Activated CD8-positive, alpha-beta T cell treated with anti-CD3 and anti-CD28 coated beads for 36 hours (primary cell): ENCODE measurements around the gene BNC2. TPM values are rescaled to one million over a fixed set of nuclear protein-coding genes. Genes with fewer than 3 reads are reported as not detected.

Source experiments
- ATAC-seq: fragments of 200-7000 bp; cut with Tn5 transposase; one replicate; pipeline ENCODE4 v1.10.0; 2021; ENCODE audit warnings: mild to moderate bottlenecking, moderate library complexity
- CTCF ChIA-PET: fragments of 350-600 bp; sonication (Branson Sonifier 250); formaldehyde crosslinking; loops from one replicate; lab custom pipeline; 2021; ENCODE audit warnings: antibody characterized with exemption; lab: Charles Lee
- POLR2A ChIA-PET: fragments of 350-600 bp; sonication (Branson Sonifier 250); formaldehyde crosslinking; loops from one replicate; lab custom pipeline; 2021; ENCODE audit warnings: antibody characterized with exemption; lab: Charles Lee
- DNase-seq: peaks from one replicate; pipeline ENCODE4 v3.0.0-alpha.2; 2020
- H3K27ac Mint-ChIP-seq: one replicate; pipeline ENCODE4 v1.8.0; 2021; ENCODE audit warnings: mild to moderate bottlenecking, mixed read lengths
- H3K27me3 Mint-ChIP-seq: one replicate; pipeline ENCODE4 v1.8.0; 2021; ENCODE audit warnings: mixed read lengths
- H3K36me3 Mint-ChIP-seq: one replicate; pipeline ENCODE4 v1.8.0; 2021; ENCODE audit warnings: low read depth, mixed read lengths
- H3K4me1 Mint-ChIP-seq: one replicate; pipeline ENCODE4 v1.8.0; 2021; ENCODE audit warnings: low read depth, mixed read lengths
- H3K4me3 Mint-ChIP-seq: one replicate; pipeline ENCODE4 v1.8.0; 2021; ENCODE audit warnings: mild to moderate bottlenecking, moderate library complexity, mixed read lengths
- H3K9me3 Mint-ChIP-seq: one replicate; pipeline ENCODE4 v1.8.0; 2021; ENCODE audit warnings: mixed read lengths
- CTCF ChIP-seq: fragments of 200-600 bp; IDR thresholded peaks from one replicate; pipeline ENCODE4 v1.8.0; 2022; ENCODE audit warnings: antibody characterized with exemption, mild to moderate bottlenecking
- intact Hi-C: fragments of 100-400 bp; cut with micrococcal nuclease; formaldehyde crosslinking; loops from one replicate; pipeline ENCODE4 v1.10.0; 2022
- total RNA-seq, 2 experiments: library from RNA; stranded (reverse); gene quantifications; one replicate each; pipeline ENCODE4 v1.2.3, GENCODE V29; 2021

BNC2 gene
- total RNA-seq, 2 experiments from 2014 or later = not detected

- DNase-seq = no peak
- H3K36me3 Mint-ChIP-seq = no peaks in the 10 kb centered on the region
- H3K27me3 Mint-ChIP-seq = no peaks in the 10 kb centered on the region
- no peaks in the 10 kb centered on the region for H3K9me3 Mint-ChIP-seq
- H3K4me3 Mint-ChIP-seq = no peak overlapping the region
- ATAC-seq = no peak
- ChIA-PET CTCF (no interaction called here), POLR2A (no interaction called here)
- H3K4me1 Mint-ChIP-seq = no peaks in the 10 kb centered on the region
- TF ChIP-seq CTCF = no peak
- no peak overlapping the region for H3K27ac Mint-ChIP-seq
- intact Hi-C loops = no loop called here
Observed at GRCh38 chr9:16526380-16526779, 344.1 kb downstream of the BNC2 start.

- Mint-ChIP-seq H3K36me3 (no peaks in the 10 kb centered on the region), H3K27ac (no peak overlapping the region), H3K4me3 (no peak overlapping the region), H3K4me1 (no peaks in the 10 kb centered on the region), H3K27me3 (peaks cover 2% of the 10 kb centered on the region), H3K9me3 (no peaks in the 10 kb centered on the region)
- intact Hi-C loops = no loop called here
- POLR2A ChIA-PET = no interaction called here
- CTCF ChIA-PET = no interaction called here
- no peak for TF ChIP-seq CTCF
- DNase-seq (no peak), ATAC-seq (no peak)
Observed at GRCh38 chr9:16524823-16525222, 345.6 kb downstream of the BNC2 start.

GRCh38 chr9:16524078-16524477, 346.4 kb downstream of the BNC2 start:
- ChIA-PET POLR2A (no interaction called here), CTCF (no interaction called here)
- TF ChIP-seq CTCF = no peak
- peaks cover 2% of the 10 kb centered on the region for H3K27me3 Mint-ChIP-seq
- H3K4me3 Mint-ChIP-seq = no peak overlapping the region
- H3K4me1 Mint-ChIP-seq = no peaks in the 10 kb centered on the region
- no peaks in the 10 kb centered on the region for H3K36me3 Mint-ChIP-seq
- H3K9me3 Mint-ChIP-seq = no peaks in the 10 kb centered on the region
- intact Hi-C loops = no loop called here
- H3K27ac Mint-ChIP-seq = no peak overlapping the region
- no peak for DNase-seq
- no peak for ATAC-seq

- intact Hi-C loops = no loop called here
- no peaks in the 10 kb centered on the region for H3K9me3 Mint-ChIP-seq
- ChIA-PET CTCF (no interaction called here), POLR2A (no interaction called here)
- ATAC-seq (no peak), DNase-seq (no peak)
- no peak overlapping the region for H3K27ac Mint-ChIP-seq
- no peak overlapping the region for H3K4me3 Mint-ChIP-seq
- no peaks in the 10 kb centered on the region for H3K4me1 Mint-ChIP-seq
- H3K36me3 Mint-ChIP-seq = no peaks in the 10 kb centered on the region
- TF ChIP-seq CTCF = no peak
- H3K27me3 Mint-ChIP-seq = peaks cover 2% of the 10 kb centered on the region
Observed at GRCh38 chr9:16521868-16522411, 348.5 kb downstream of the BNC2 start.

GRCh38 chr9:16519001-16519400, 351.5 kb downstream of the BNC2 start:
- CTCF ChIA-PET = no interaction called here
- no peak for TF ChIP-seq CTCF

More at GRCh38 chr9:16519001-16519400, 351.5 kb downstream of the BNC2 start:
- no peak overlapping the region for H3K4me3 Mint-ChIP-seq
- ATAC-seq = no peak
- POLR2A ChIA-PET = no interaction called here
- H3K27me3 Mint-ChIP-seq = peaks cover 2% of the 10 kb centered on the region
- no peaks in the 10 kb centered on the region for H3K36me3 Mint-ChIP-seq
- H3K4me1 Mint-ChIP-seq = no peaks in the 10 kb centered on the region
- no peaks in the 10 kb centered on the region for H3K9me3 Mint-ChIP-seq
- no peak for DNase-seq
- no peak overlapping the region for H3K27ac Mint-ChIP-seq
- intact Hi-C loops = no loop called here
